NCI-H345 treated with DMSO at 0.1 percent for 48 hours (cell line): Measurements from ENCODE around the gene GGT6.

Experiments used
- DNase-seq: peaks from one replicate; lab custom pipeline; 2025; ENCODE audit not compliant: unreplicated experiment; lab: John Stamatoyannopoulos, UW

Gene GGT6

DNA sequence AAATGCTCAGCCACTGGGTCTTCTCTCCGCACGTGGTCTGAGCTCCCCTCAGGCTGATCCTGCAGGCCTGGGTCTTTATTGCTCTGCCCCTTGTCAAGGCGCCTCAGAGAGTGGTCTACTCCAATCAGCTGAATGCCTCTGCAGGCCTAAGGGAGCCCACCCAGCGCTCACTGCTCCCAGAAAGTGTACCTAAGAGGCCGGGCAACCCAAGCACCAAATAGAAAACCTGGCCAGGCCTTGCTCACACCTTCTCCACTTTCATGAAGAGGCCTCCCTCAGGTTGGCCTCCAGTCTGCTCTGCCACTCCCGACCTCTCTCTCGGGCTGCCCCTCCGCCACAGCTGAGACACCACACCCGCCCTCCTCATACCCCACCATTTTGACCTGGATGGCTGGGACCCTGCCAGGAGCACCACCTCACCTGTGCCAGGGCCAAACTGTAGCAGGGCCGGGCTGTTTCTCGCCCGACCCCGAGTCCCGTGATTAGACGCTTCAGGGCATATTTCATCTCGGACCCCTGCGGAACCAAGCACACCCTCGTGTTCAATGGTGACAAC is 5.9 kb downstream of the GGT6 start:
- DNase-seq: no peak

- DNase-seq: no peak
Measured at GRCh38 chr17:4553669-4554068, 6.7 kb downstream of the GGT6 start.

DNA sequence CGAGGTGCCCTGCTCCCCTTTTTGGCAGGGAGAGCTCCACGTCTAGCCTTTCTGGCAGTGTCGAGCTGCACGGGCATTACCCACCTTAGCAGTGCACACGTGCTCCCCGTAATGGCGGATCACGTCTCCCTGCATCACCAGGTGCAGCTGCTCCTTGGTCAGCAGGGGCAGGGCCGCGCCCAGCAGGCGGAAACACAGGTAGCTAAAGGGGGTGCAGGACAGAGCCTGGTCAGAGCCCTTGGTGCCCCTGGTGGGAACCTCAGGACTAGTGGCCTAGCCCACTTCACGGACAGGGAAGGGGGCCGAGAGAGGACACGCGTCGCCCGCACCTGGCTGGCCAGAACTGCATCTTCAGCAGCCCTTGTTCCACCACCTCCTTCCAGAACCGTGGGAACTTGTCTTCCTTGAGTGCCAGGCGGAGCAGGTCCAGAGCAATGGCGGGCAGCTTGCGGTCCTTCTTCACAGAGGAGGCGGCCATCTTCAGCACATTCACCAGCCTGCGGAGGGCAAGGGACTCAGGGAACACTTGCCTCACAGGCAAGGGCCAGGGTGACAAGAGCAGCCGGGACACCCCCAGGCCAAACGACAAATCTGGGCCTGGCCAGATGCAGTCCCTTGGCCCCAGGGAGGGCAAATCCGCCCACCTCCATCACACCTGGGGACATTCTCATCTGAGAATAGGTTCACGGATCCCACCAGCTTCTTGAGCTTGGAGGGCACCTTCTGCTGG is 8.4 kb downstream of the GGT6 start:
- no peak for DNase-seq

GRCh38 chr17:4551141-4551540 is 9.2 kb downstream of the GGT6 start:
- no peak for DNase-seq

DNA sequence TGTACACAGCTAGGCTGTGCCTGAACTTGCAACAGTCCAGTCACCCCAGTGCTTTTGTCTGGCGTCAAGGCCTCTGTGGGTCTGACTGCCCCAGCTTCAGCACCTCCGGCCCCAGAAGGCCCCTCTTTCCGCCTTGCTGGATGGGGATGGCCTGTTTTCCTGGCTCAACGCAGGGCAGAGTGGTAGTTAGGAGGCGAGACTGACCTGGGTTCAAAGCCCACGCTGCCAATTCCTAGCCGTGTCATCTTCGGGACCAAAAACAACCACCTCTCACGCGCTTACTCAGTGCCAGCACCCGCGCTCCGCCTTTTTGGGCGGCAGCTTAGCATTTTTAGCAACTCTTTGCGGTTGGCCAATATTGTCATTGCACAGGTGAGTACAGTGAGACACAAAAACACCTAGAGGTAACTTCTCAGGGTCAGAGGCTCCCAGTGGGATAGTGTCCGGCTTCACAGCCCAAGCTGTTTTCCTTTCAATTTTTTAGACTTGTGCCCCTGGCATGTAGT is 9.8 kb downstream of the GGT6 start:
- no peak for DNase-seq

GRCh38 chr17:4549781-4550533 is 10.4 kb downstream of the GGT6 start:
- no peak for DNase-seq

DNA sequence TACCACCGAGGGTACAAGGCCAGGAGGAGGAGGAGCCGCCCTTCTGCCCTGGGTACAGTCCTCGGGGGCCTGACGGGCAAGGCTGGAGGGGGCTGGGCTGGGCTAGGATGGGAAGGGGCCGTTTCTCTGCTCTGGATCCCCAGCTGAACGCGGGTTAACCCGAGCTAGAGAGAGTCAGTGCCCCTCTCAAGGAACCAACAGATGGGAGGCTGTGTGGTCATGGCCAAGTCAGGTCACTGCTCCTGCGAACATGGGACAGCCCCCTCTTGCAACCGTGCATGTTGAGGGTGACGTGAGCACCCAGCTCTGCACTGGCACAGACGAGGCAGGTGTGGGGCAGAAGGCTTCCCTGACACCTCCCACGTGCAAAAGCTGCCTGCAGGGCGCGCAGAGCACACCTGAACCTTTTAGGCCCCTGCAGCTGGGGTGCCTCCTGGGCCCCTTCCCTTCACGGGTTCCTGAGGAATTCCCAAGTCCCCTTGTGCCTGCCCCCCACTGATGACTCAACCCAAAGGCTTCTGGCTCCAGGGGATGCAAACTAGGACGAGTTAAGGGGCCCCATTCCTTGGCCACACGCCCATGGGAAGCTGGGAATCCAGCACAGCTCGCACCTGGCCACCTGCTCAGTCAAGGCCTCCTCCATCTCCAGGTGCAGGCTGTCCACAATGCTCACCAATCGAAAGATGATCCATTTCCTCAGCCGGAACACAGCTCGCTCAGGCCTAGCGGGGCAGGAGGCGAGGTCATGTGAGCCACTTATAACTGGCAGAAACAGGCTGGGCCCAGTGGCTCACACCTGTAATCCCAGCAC is 11.5 kb downstream of the GGT6 start:
- no peak for DNase-seq

- DNase-seq: no peak
Measured at GRCh38 chr17:4548061-4548461, 12.3 kb downstream of the GGT6 start.

DNA sequence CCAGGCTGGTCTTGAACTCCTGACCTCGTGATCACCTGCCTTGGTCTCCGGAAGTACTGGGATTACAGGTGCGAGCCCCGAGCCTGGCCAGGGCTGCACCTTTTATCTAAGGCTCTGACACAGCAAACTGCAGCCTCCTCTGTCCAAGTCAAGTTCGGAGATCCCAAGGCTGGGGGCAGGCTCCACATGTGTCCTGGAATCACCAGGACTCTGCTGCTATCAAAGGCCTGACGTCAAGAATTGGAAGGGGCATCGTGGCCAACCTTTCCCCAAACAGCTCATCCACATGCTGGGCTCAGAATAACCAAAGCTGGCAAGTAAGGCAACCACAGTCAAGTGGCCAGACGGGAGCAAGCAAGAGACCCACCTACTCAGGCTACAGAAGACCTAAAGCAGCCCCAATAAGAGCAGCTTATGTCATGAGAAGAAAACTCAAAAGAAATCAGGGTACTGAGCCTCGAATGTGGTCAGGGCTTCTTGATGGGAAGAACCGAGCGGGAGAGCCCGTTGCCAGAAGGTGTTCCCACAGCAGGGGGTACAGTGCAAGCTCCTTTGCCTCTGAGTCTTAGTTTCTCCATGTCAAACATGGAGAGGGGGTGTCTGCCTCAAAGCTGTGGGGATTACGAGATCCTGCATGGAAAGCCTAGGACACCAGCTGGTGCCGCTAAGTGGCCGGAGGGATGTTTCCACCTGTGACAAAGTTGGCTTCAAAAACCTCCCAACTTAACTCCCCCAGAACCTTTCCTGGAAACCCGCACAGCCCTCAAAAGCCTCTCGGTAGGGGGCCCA is 13.1 kb downstream of the GGT6 start:
- no peak for DNase-seq

DNA sequence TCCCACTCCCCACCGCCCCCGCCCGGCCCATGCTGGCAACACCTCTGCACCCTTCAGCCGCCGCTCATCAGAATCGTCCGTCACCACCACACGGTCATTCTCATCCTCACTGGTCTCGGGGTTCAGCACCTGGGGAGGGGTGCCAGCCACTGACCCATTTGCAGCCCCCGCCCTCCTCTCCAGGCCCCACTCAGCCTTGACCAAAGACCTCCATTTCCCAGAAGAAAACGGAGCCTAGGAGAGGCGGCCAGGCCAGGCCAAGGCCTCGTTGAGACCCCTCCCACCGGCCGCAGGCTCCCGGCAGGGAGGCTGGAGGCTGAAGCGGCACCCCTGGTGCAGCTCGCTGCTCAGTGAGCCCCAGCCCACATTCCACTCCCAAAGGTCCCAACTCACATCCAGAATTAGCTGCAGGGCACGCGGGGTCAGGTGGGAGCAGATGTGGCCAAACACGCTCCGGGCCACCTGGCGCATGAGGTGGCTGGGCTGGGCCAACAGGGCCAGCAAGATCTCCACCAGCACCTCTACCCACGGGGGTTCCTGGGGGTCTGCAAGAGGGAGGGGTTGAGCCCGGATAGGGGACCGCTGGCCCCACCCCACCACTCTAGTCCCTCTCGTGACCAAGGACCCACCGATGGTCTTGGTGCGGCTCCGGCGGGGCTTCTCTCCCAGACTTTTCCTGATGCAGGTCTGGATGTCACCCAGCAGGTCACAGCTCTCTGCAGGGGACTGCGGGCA is 15.0 kb downstream of the GGT6 start:
- DNase-seq: no peak

- no peak for DNase-seq
Measured at GRCh38 chr17:4544951-4545216, 15.5 kb downstream of the GGT6 start.

GRCh38 chr17:4544135-4544950 is 16.0 kb downstream of the GGT6 start:
- no peak for DNase-seq

- DNase-seq: no peak
Measured at GRCh38 chr17:4543557-4544026, 16.8 kb downstream of the GGT6 start.

GRCh38 chr17:4542726-4543191 is 17.6 kb downstream of the GGT6 start:
- DNase-seq: no peak

- no peak for DNase-seq
Measured at GRCh38 chr17:4542003-4542725, 18.2 kb downstream of the GGT6 start.

DNA sequence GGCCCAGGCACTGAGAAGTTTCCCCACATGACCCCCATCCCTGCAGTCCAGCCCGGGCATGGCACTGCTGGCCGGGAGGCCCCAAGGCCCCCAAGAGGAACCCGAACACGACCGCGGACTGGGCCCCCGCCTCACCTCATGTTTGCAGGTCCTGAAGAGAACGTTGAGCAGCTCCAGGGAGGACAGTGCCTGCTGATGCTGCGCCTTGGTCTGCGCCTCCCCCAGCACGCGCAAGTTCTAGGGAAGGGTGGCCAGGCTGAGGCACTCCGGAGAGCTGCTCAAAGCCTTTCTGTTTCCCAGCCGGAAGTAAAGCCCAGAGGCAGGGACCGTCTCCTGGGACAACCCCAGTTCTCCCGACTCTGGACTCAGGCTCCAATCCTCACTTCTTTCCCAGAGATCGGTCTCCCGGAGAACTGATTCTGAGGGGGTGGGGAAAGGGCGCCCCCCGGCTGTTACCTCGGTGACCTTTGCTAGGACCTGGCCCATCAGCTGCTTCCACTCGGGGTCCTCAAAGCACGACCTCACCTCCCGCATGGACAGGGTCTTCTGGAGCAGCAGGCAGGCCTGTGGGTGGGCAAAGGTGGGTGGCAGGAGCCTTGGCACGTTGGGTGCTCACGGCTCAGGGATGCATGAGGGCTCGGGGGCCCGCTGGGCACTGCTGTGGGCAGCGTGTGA is 18.9 kb downstream of the GGT6 start:
- no peak for DNase-seq

- no peak for DNase-seq
Measured at GRCh38 chr17:4540687-4541327, 19.6 kb downstream of the GGT6 start.
